Activated CD4-positive, alpha-beta T cell treated with anti-CD3 and anti-CD28 coated beads, Interleukin-2, amount 10 ng/mL, durations not matched to agents 7 days and 5 days (primary cell): Measurements from ENCODE around the gene PHLDB2. TPM values are rescaled to one million over a fixed set of nuclear protein-coding genes. Genes with fewer than 3 reads are reported as not detected.

Experiments
- CTCF ChIA-PET: fragments of 350-600 bp; sonication (Branson Sonifier 250); formaldehyde crosslinking; loops from one replicate; lab custom pipeline; 2021; ENCODE audit warnings: antibody characterized with exemption; lab: Charles Lee
- POLR2A ChIA-PET: fragments of 350-600 bp; sonication (Branson Sonifier 250); formaldehyde crosslinking; loops from one replicate; lab custom pipeline; 2021; ENCODE audit warnings: antibody characterized with exemption; lab: Charles Lee
- DNase-seq: peaks from one replicate; pipeline ENCODE4 v3.0.0-alpha.2; 2020
- H3K27ac Mint-ChIP-seq: one replicate; pipeline ENCODE4 v1.8.0; 2021; ENCODE audit warnings: mild to moderate bottlenecking, moderate library complexity, mixed read lengths
- H3K27me3 Mint-ChIP-seq: one replicate; pipeline ENCODE4 v1.8.0; 2021; ENCODE audit warnings: mixed read lengths
- H3K36me3 Mint-ChIP-seq: one replicate; pipeline ENCODE4 v1.8.0; 2021; ENCODE audit warnings: low read depth, mixed read lengths
- H3K4me1 Mint-ChIP-seq: one replicate; pipeline ENCODE4 v1.8.0; 2021; ENCODE audit warnings: mixed read lengths
- H3K4me3 Mint-ChIP-seq: one replicate; pipeline ENCODE4 v1.8.0; 2021; ENCODE audit warnings: mild to moderate bottlenecking, moderate library complexity, mixed read lengths
- H3K9me3 Mint-ChIP-seq: one replicate; pipeline ENCODE4 v1.8.0; 2021; ENCODE audit warnings: mixed read lengths
- total RNA-seq, 2 experiments: library from RNA; stranded (reverse); gene quantifications; one replicate each; pipeline ENCODE4 v1.2.3, GENCODE V29; 2021

The PHLDB2 gene
- total RNA-seq, 2 experiments from 2014 or later: 1.9 to 2.7 TPM

GRCh38 chr3:111854990-111855389 lies 4.1 kb upstream of the PHLDB2 start:
- peaks cover 29% of the 10 kb centered on the region for H3K27me3 Mint-ChIP-seq
- no peaks in the 10 kb centered on the region for H3K36me3 Mint-ChIP-seq
- peaks cover 12% of the 10 kb centered on the region for H3K4me1 Mint-ChIP-seq
- DNase-seq: no peak
- POLR2A ChIA-PET: no interaction called here
- no peak overlapping the region for H3K27ac Mint-ChIP-seq
- H3K4me3 Mint-ChIP-seq: no peak overlapping the region
- CTCF ChIA-PET: no interaction called here
- H3K9me3 Mint-ChIP-seq: no peaks in the 10 kb centered on the region

GRCh38 chr3:111856501-111856900 lies 2.6 kb upstream of the PHLDB2 start:
- no peaks in the 10 kb centered on the region for H3K36me3 Mint-ChIP-seq
- H3K27me3 Mint-ChIP-seq: peaks cover 43% of the 10 kb centered on the region
- no peak overlapping the region for H3K27ac Mint-ChIP-seq
- ChIA-PET CTCF (no interaction called here), POLR2A (no interaction called here)
- H3K4me1 Mint-ChIP-seq: peaks cover 21% of the 10 kb centered on the region
- no peak overlapping the region for H3K4me3 Mint-ChIP-seq
- no peaks in the 10 kb centered on the region for H3K9me3 Mint-ChIP-seq
- no peak for DNase-seq

GRCh38 chr3:111857474-111857873 lies 1.6 kb upstream of the PHLDB2 start:
- CTCF ChIA-PET: no interaction called here
- H3K9me3 Mint-ChIP-seq: no peaks in the 10 kb centered on the region
- H3K27ac Mint-ChIP-seq: no peak overlapping the region
- DNase-seq: no peak
- POLR2A ChIA-PET: no interaction called here
- H3K36me3 Mint-ChIP-seq: no peaks in the 10 kb centered on the region
- H3K4me1 Mint-ChIP-seq: peaks cover 17% of the 10 kb centered on the region
- H3K27me3 Mint-ChIP-seq: peaks cover 50% of the 10 kb centered on the region
- H3K4me3 Mint-ChIP-seq: no peak overlapping the region

- no peaks in the 10 kb centered on the region for H3K36me3 Mint-ChIP-seq
- peaks cover 17% of the 10 kb centered on the region for H3K4me1 Mint-ChIP-seq
- ChIA-PET POLR2A (no interaction called here), CTCF (interaction anchor here (0.7 to 1.0 kb wide), 3 partner anchors 23 to 142 kb away, joined by 3 to 4 read pairs (median 3); no protein-coding TSS in a partner anchor)
- H3K27ac Mint-ChIP-seq: no peak overlapping the region
- H3K27me3 Mint-ChIP-seq: peaks cover 61% of the 10 kb centered on the region
- no peak for DNase-seq
- H3K9me3 Mint-ChIP-seq: no peaks in the 10 kb centered on the region
- peak overlapping the region; percentile 79 for H3K4me3 Mint-ChIP-seq
Measured at GRCh38 chr3:111858642-111859041, 423 bp upstream of the PHLDB2 start.

GRCh38 chr3:111859974-111860859 lies 1.2 kb downstream of the PHLDB2 start:
- CTCF ChIA-PET: interaction anchor here (0.7 to 1.4 kb wide), 4 partner anchors 9 to 1795 kb away, joined by 3 to 6 read pairs (median 3); no protein-coding TSS in a partner anchor

GRCh38 chr3:111861391-111861790 lies 2.3 kb downstream of the PHLDB2 start:
- peak overlapping the region; percentile 79 for H3K4me3 Mint-ChIP-seq

More at GRCh38 chr3:111859974-111860859, 1.2 kb downstream of the PHLDB2 start:
- H3K36me3 Mint-ChIP-seq: no peaks in the 10 kb centered on the region
- H3K27ac Mint-ChIP-seq: peak overlapping the region; percentile 71
- peak overlapping the region; percentile 79 for H3K4me3 Mint-ChIP-seq
- no peaks in the 10 kb centered on the region for H3K9me3 Mint-ChIP-seq
- peaks cover 62% of the 10 kb centered on the region for H3K27me3 Mint-ChIP-seq
- peaks cover 17% of the 10 kb centered on the region for H3K4me1 Mint-ChIP-seq
- POLR2A ChIA-PET: interaction anchor here (0.6 kb wide), 1 partner anchor 99 kb away, joined by 3 read pairs; no protein-coding TSS in a partner anchor
- peak; percentile 60 for DNase-seq

GRCh38 chr3:111862415-111862814 lies 3.4 kb downstream of the PHLDB2 start:
- H3K9me3 Mint-ChIP-seq: no peaks in the 10 kb centered on the region
- no peaks in the 10 kb centered on the region for H3K36me3 Mint-ChIP-seq
- H3K4me1 Mint-ChIP-seq: peaks cover 17% of the 10 kb centered on the region
- CTCF ChIA-PET: interaction anchor here (1.5 kb wide), 1 partner anchor 145 kb away, joined by 3 read pairs; no protein-coding TSS in a partner anchor
- H3K4me3 Mint-ChIP-seq: no peak overlapping the region
- peaks cover 57% of the 10 kb centered on the region for H3K27me3 Mint-ChIP-seq
- H3K27ac Mint-ChIP-seq: no peak overlapping the region
- POLR2A ChIA-PET: no interaction called here
- no peak for DNase-seq

More at GRCh38 chr3:111861391-111861790, 2.3 kb downstream of the PHLDB2 start:
- ChIA-PET CTCF (interaction anchor here (1.4 to 1.5 kb wide), 2 partner anchors 127 to 144 kb away, joined by 3 read pairs; no protein-coding TSS in a partner anchor), POLR2A (interaction anchor here (0.6 kb wide), 1 partner anchor 100 kb away, joined by 3 read pairs; no protein-coding TSS in a partner anchor)
- H3K27me3 Mint-ChIP-seq: peaks cover 62% of the 10 kb centered on the region
- no peaks in the 10 kb centered on the region for H3K9me3 Mint-ChIP-seq
- no peaks in the 10 kb centered on the region for H3K36me3 Mint-ChIP-seq
- H3K4me1 Mint-ChIP-seq: peaks cover 17% of the 10 kb centered on the region
- H3K27ac Mint-ChIP-seq: no peak overlapping the region
- DNase-seq: no peak

GRCh38 chr3:111862974-111863373 lies 3.9 kb downstream of the PHLDB2 start:
- Mint-ChIP-seq H3K4me1 (peaks cover 17% of the 10 kb centered on the region), H3K27me3 (peaks cover 51% of the 10 kb centered on the region), H3K27ac (no peak overlapping the region), H3K9me3 (no peaks in the 10 kb centered on the region), H3K4me3 (no peak overlapping the region), H3K36me3 (no peaks in the 10 kb centered on the region)
- no peak for DNase-seq
- ChIA-PET POLR2A (no interaction called here), CTCF (interaction anchor here (0.6 kb wide), 1 partner anchor 33 kb away, joined by 4 read pairs; no protein-coding TSS in a partner anchor)

- Mint-ChIP-seq H3K4me3 (no peak overlapping the region), H3K9me3 (no peaks in the 10 kb centered on the region), H3K27me3 (peaks cover 44% of the 10 kb centered on the region), H3K36me3 (no peaks in the 10 kb centered on the region), H3K27ac (no peak overlapping the region), H3K4me1 (peaks cover 15% of the 10 kb centered on the region)
- POLR2A ChIA-PET: no interaction called here
- CTCF ChIA-PET: interaction anchor here (0.6 to 1.5 kb wide), 3 partner anchors 32 to 179 kb away, joined by 3 to 4 read pairs (median 4); no protein-coding TSS in a partner anchor
- DNase-seq: no peak
Measured at GRCh38 chr3:111863942-111864694, 5.1 kb downstream of the PHLDB2 start.

- ChIA-PET POLR2A (no interaction called here), CTCF (interaction anchor here (1.5 kb wide), 1 partner anchor 149 kb away, joined by 4 read pairs; no protein-coding TSS in a partner anchor)
- H3K9me3 Mint-ChIP-seq: no peaks in the 10 kb centered on the region
- DNase-seq: no peak
- H3K4me1 Mint-ChIP-seq: peaks cover 10% of the 10 kb centered on the region
- no peak overlapping the region for H3K27ac Mint-ChIP-seq
- H3K4me3 Mint-ChIP-seq: no peak overlapping the region
- peaks cover 41% of the 10 kb centered on the region for H3K27me3 Mint-ChIP-seq
- no peaks in the 10 kb centered on the region for H3K36me3 Mint-ChIP-seq
Measured at GRCh38 chr3:111864821-111865656, 6.0 kb downstream of the PHLDB2 start.

- H3K36me3 Mint-ChIP-seq: no peaks in the 10 kb centered on the region
- ChIA-PET CTCF (no interaction called here), POLR2A (no interaction called here)
- H3K9me3 Mint-ChIP-seq: no peaks in the 10 kb centered on the region
- no peaks in the 10 kb centered on the region for H3K4me1 Mint-ChIP-seq
- H3K27me3 Mint-ChIP-seq: peaks cover 18% of the 10 kb centered on the region
- no peak overlapping the region for H3K4me3 Mint-ChIP-seq
- H3K27ac Mint-ChIP-seq: no peak overlapping the region
- DNase-seq: no peak
Measured at GRCh38 chr3:111867889-111868426, 8.9 kb downstream of the PHLDB2 start.
